ENCODE measurements around the gene ZBTB7C.

Gene ZBTB7C

GRCh38 chr18:47992976-47993375 lies 416.2 kb downstream of the ZBTB7C start:
- DNase-seq (ENCODE audit: low read depth): no peak

- DNase-seq (ENCODE audit: low read depth): no peak
Measured at GRCh38 chr18:47992266-47992665, 416.9 kb downstream of the ZBTB7C start.

GRCh38 chr18:47990981-47991380 lies 418.2 kb downstream of the ZBTB7C start:
- no peak for DNase-seq (ENCODE audit: low read depth)

- DNase-seq (ENCODE audit: low read depth): no peak
Measured at GRCh38 chr18:47987388-47987699, 421.8 kb downstream of the ZBTB7C start.

GRCh38 chr18:47986620-47987387 lies 422.4 kb downstream of the ZBTB7C start:
- DNase-seq (ENCODE audit: low read depth): no peak

GRCh38 chr18:47985866-47986265 lies 423.3 kb downstream of the ZBTB7C start:
- DNase-seq (ENCODE audit: low read depth): no peak

GRCh38 chr18:47984991-47985390 lies 424.2 kb downstream of the ZBTB7C start:
- no peak for DNase-seq (ENCODE audit: low read depth)

- DNase-seq (ENCODE audit: low read depth): no peak
Measured at GRCh38 chr18:47983946-47984345, 425.2 kb downstream of the ZBTB7C start.

GRCh38 chr18:47983055-47983454 lies 426.1 kb downstream of the ZBTB7C start:
- DNase-seq (ENCODE audit: low read depth): no peak

GRCh38 chr18:47981830-47982229 lies 427.4 kb downstream of the ZBTB7C start:
- no peak for DNase-seq (ENCODE audit: low read depth)

GRCh38 chr18:47981320-47981719 lies 427.9 kb downstream of the ZBTB7C start:
- DNase-seq (ENCODE audit: low read depth): no peak

GRCh38 chr18:47979611-47980200 lies 429.5 kb downstream of the ZBTB7C start:
- no peak for DNase-seq (ENCODE audit: low read depth)

- no peak for DNase-seq (ENCODE audit: low read depth)
Measured at GRCh38 chr18:47978603-47979002, 430.6 kb downstream of the ZBTB7C start.

- DNase-seq (ENCODE audit: low read depth): no peak
Measured at GRCh38 chr18:47978141-47978540, 431.0 kb downstream of the ZBTB7C start.
